IMR-90 (cell line): ENCODE measurements around the gene HAO2. TPM values are rescaled to one million over a fixed set of nuclear protein-coding genes. Genes with fewer than 3 reads are reported as not detected.

ENCODE experiments used
- ATAC-seq: fragments of 200-7000 bp; cut with Tn5 transposase; 2 replicates; pipeline ENCODE4 v1.9.1; 2020; ENCODE audit warnings: low read depth, mild to moderate bottlenecking, moderate library complexity
- BruUV-seq: library from RNA; stranded (reverse); fragments of 400-500 nt; replicated peaks from 2 replicates; lab custom pipeline; 2021; lab: Mats Ljungman, UMichigan
- CTCF ChIA-PET: fragments of 300-600 bp; formaldehyde crosslinking; extraction: SDS; loops from one replicate; lab custom pipeline; 2021; ENCODE audit warnings: antibody characterized with exemption; lab: Yijun Ruan, JAX
- POLR2A ChIA-PET: fragments of 300-600 bp; sonication (Branson Sonifier 250); formaldehyde crosslinking; loops from one replicate; lab custom pipeline; 2022; ENCODE audit warnings: antibody characterized with exemption; ENCODE audit not compliant: unreplicated experiment; lab: Charles Lee
- DNase-seq: peaks from one replicate; pipeline ENCODE4 v3.0.0; 2013
- H2AFZ ChIP-seq: replicated peaks from 2 replicates; pipeline ENCODE3; 2013; ENCODE audit warnings: low read length, mild to moderate bottlenecking; ENCODE audit not compliant: poor library complexity
- H2AK5ac ChIP-seq: 2 replicates; pipeline ENCODE4 v1.6.1; 2013; ENCODE audit warnings: low read depth, low read length, inconsistent platforms
- H2AK9ac ChIP-seq: replicated peaks from 2 replicates; pipeline ENCODE3; 2013; ENCODE audit warnings: mild to moderate bottlenecking, low read depth, low read length, moderate library complexity; ENCODE audit not compliant: poor library complexity
- H2BK120ac ChIP-seq: 2 replicates; pipeline ENCODE4 v1.6.1; 2013; ENCODE audit warnings: low read depth, low read length, inconsistent platforms
- H2BK15ac ChIP-seq: 3 replicates; pipeline ENCODE4 v1.6.1; 2013; ENCODE audit warnings: low read depth, low read length, inconsistent platforms
- H2BK20ac ChIP-seq: 2 replicates; pipeline ENCODE4 v1.6.1; 2013; ENCODE audit warnings: low read depth, mild to moderate bottlenecking, inconsistent platforms, low read length, moderate library complexity
- H2BK5ac ChIP-seq: 2 replicates; pipeline ENCODE4 v1.6.1; 2013; ENCODE audit warnings: mild to moderate bottlenecking, low read depth, low read length, inconsistent platforms; ENCODE audit not compliant: poor library complexity, severe bottlenecking
- H3K14ac ChIP-seq: replicated peaks from 2 replicates; pipeline ENCODE4 v1.6.1; 2013; ENCODE audit warnings: low read depth, low read length, inconsistent platforms
- H3K18ac ChIP-seq: 2 replicates; pipeline ENCODE4 v1.6.1; 2013; ENCODE audit warnings: low read depth, low read length, control low read depth
- H3K23ac ChIP-seq: 2 replicates; pipeline ENCODE4 v1.6.1; 2013; ENCODE audit warnings: low read depth, low read length, inconsistent platforms
- H3K27ac ChIP-seq: 2 replicates; pipeline ENCODE4 v1.5.1; 2013; ENCODE audit warnings: mild to moderate bottlenecking, control low read depth, low read length; ENCODE audit not compliant: insufficient read depth
- H3K27me3 ChIP-seq: 2 replicates; pipeline ENCODE4 v1.6.1; 2013; ENCODE audit warnings: low read length; ENCODE audit not compliant: control insufficient read depth, insufficient read depth
- H3K36me3 ChIP-seq: 2 replicates; pipeline ENCODE4 v1.6.1; 2013; ENCODE audit warnings: low read length, mixed read lengths; ENCODE audit not compliant: control insufficient read depth, insufficient read depth
- H3K4ac ChIP-seq: 2 replicates; pipeline ENCODE4 v1.6.1; 2013; ENCODE audit warnings: low read depth, low read length, inconsistent platforms
- H3K4me1 ChIP-seq: 2 replicates; pipeline ENCODE4 v1.6.1; 2013; ENCODE audit warnings: low read length, mixed read lengths; ENCODE audit not compliant: control insufficient read depth, insufficient read depth
- H3K4me2 ChIP-seq: 2 replicates; pipeline ENCODE4 v1.6.1; 2013; ENCODE audit warnings: low read depth, mild to moderate bottlenecking, control low read depth, low read length, moderate library complexity
- H3K4me3 ChIP-seq: 2 replicates; pipeline ENCODE4 v1.5.1; 2013; ENCODE audit warnings: low read depth, mild to moderate bottlenecking, control low read depth, low read length, moderate library complexity; ENCODE audit not compliant: insufficient read depth
- H3K56ac ChIP-seq: 2 replicates; pipeline ENCODE4 v1.6.1; 2013; ENCODE audit warnings: low read length, inconsistent platforms; ENCODE audit not compliant: insufficient read depth; ENCODE audit errors: extremely low read depth
- H3K79me1 ChIP-seq, 2 experiments: 2 replicates each; pipeline ENCODE4 v1.6.1; 2013; ENCODE audit warnings: low read length in 2 of 2, inconsistent platforms in 1 of 2, low read depth in 1 of 2
- H3K9ac ChIP-seq: 2 replicates; pipeline ENCODE4 v1.6.1; 2013; ENCODE audit warnings: low read depth, low read length, control low read depth
- H3K9me1 ChIP-seq: 2 replicates; pipeline ENCODE4 v1.6.1; 2013; ENCODE audit warnings: low read length, inconsistent platforms; ENCODE audit not compliant: insufficient read depth
- H3K9me3 ChIP-seq: 2 replicates; pipeline ENCODE4 v1.6.1; 2013; ENCODE audit warnings: low read length; ENCODE audit not compliant: control insufficient read depth, insufficient read depth
- H4K20me1 ChIP-seq: 2 replicates; pipeline ENCODE4 v1.6.1; 2013; ENCODE audit warnings: low read length, inconsistent platforms; ENCODE audit not compliant: insufficient read depth
- H4K5ac ChIP-seq: 2 replicates; pipeline ENCODE4 v1.6.1; 2013; ENCODE audit warnings: mild to moderate bottlenecking, low read depth, low read length, control low read depth
- H4K8ac ChIP-seq, 2 experiments: 2 replicates each; pipeline ENCODE4 v1.6.1; 2013; ENCODE audit warnings: low read depth in 2 of 2, low read length in 2 of 2, control low read depth in 1 of 2, inconsistent platforms in 1 of 2
- H4K91ac ChIP-seq: 2 replicates; pipeline ENCODE4 v1.6.1; 2013; ENCODE audit warnings: low read depth, low read length, inconsistent platforms; ENCODE audit not compliant: insufficient read depth
- BHLHE40 ChIP-seq: fragments of 150-350 bp; IDR thresholded peaks from 2 replicates; pipeline ENCODE4 v1.6.1; 2016; ENCODE audit warnings: mild to moderate bottlenecking, low read depth, low read length
- CEBPB ChIP-seq: IDR thresholded peaks from 2 replicates; pipeline ENCODE4 v1.6.1; 2012; ENCODE audit warnings: low read depth, low read length, improper control_type of control experiment
- CHD1 ChIP-seq: IDR thresholded peaks from 2 replicates; pipeline ENCODE4 v1.6.1; 2012; ENCODE audit warnings: low read depth, low read length, improper control_type of control experiment
- CTCF ChIP-seq: conservative IDR thresholded peaks from 2 replicates; pipeline ENCODE4 v1.5.1; 2012; ENCODE audit warnings: mild to moderate bottlenecking, low read depth, low read length, improper control_type of control experiment
- ELK1 ChIP-seq: fragments of 150-350 bp; IDR thresholded peaks from 2 replicates; pipeline ENCODE4 v1.6.1; 2016; ENCODE audit warnings: low read depth, mild to moderate bottlenecking, low read length, moderate library complexity, borderline replicate concordance
- FOS ChIP-seq: fragments of 150-350 bp; IDR thresholded peaks from 2 replicates; pipeline ENCODE4 v1.6.1; 2016; ENCODE audit warnings: low read depth, low read length
- MAFK ChIP-seq: IDR thresholded peaks from 2 replicates; pipeline ENCODE4 v1.6.1; 2012; ENCODE audit warnings: low read depth, low read length, improper control_type of control experiment
- MAZ ChIP-seq: IDR thresholded peaks from 2 replicates; pipeline ENCODE4 v1.6.1; 2012; ENCODE audit warnings: low read depth, mild to moderate bottlenecking, low read length, improper control_type of control experiment, moderate library complexity, borderline replicate concordance
- NFE2L2 ChIP-seq: fragments of 150-350 bp; IDR thresholded peaks from 2 replicates; pipeline ENCODE4 v1.6.1; 2016; ENCODE audit warnings: low read depth, mild to moderate bottlenecking, low read length
- RCOR1 ChIP-seq: IDR thresholded peaks from 2 replicates; pipeline ENCODE4 v1.6.1; 2012; ENCODE audit warnings: mild to moderate bottlenecking, low read length, improper control_type of control experiment; ENCODE audit not compliant: insufficient replicate concordance
- RFX5 ChIP-seq: IDR thresholded peaks from 2 replicates; pipeline ENCODE4 v1.8.0; 2012; ENCODE audit warnings: low read depth, mild to moderate bottlenecking, low read length, moderate library complexity
- dilution Hi-C: fragments of 300-500 bp; cut with HindIII; formaldehyde crosslinking; loops from one replicate; pipeline ENCODE4 v1.14.3; 2018; ENCODE audit warnings: low sequenced_read_pairs; ENCODE audit not compliant: unreplicated experiment
- in situ Hi-C: fragments of 300-500 bp; cut with MboI; formaldehyde crosslinking; loops from 3 replicates; pipeline ENCODE4 v1.14.3; 2019; ENCODE audit warnings: low sequenced_read_pairs, inconsistent platforms, mixed read lengths
- intact Hi-C: fragments of 100-400 bp; cut with micrococcal nuclease; formaldehyde crosslinking; loops from 2 replicates; pipeline ENCODE4 v1.10.0; 2022
- polyA plus RNA-seq, 3 experiments: library from polyadenylated mRNA; depleted of rRNA; stranded (reverse); fragments of >200 nt; gene quantifications; 2 replicates each; pipeline ENCODE4 v1.2.3, GENCODE V29; 2012; ENCODE audit warnings: low replicate concordance in 1 of 3
- total RNA-seq: library from RNA; depleted of rRNA; stranded (reverse); fragments of >200 nt; gene quantifications from 2 replicates; pipeline ENCODE4 v1.2.3, GENCODE V29; 2012

The HAO2 gene
- total and polyA plus RNA-seq, 2 of the 4 experiments (the other 2 are of a cell fraction): not detected

GRCh38 chr1:119420638-119421037, 52.1 kb downstream of the HAO2 start:
- Histone ChIP-seq H3K23ac (no peak overlapping the region), H2BK20ac (no peak overlapping the region), H3K14ac (no peak overlapping the region), H3K18ac (no peak overlapping the region), H3K9ac (no peak overlapping the region), H4K91ac (no peak overlapping the region), H4K20me1 (no peaks in the 10 kb centered on the region), H3K9me3 (no peaks in the 10 kb centered on the region), H3K56ac (no peak overlapping the region), H3K4me1 (no peaks in the 10 kb centered on the region), H2AFZ (no peak overlapping the region), H2BK5ac (no peak overlapping the region), H3K27me3 (no peaks in the 10 kb centered on the region), H3K79me1 (no peaks in the 10 kb centered on the region), H3K36me3 (no peaks in the 10 kb centered on the region), H2BK120ac (no peak overlapping the region), H3K4me3 (no peak overlapping the region), H2AK9ac (no peak overlapping the region), H2AK5ac (no peak overlapping the region), H4K8ac (no peak overlapping the region), H3K4ac (no peak overlapping the region), H3K27ac (no peak overlapping the region), H2BK15ac (no peak overlapping the region), H4K5ac (no peak overlapping the region), H3K9me1 (no peaks in the 10 kb centered on the region), H3K4me2 (no peak overlapping the region)
- DNase-seq: no peak
- ChIA-PET CTCF (no interaction called here), POLR2A (no interaction called here)
- dilution Hi-C loops: no loop called here
- in situ Hi-C loops: no loop called here
- BruUV-seq: no TSS peak
- TF ChIP-seq RCOR1: no peak
- TF ChIP-seq CHD1: no peak
- TF ChIP-seq NFE2L2: no peak
- no peak for TF ChIP-seq FOS
- no peak for TF ChIP-seq MAFK
- no peak for TF ChIP-seq ELK1
- no peak for TF ChIP-seq CEBPB
- no peak for TF ChIP-seq RFX5
- TF ChIP-seq BHLHE40: no peak
- no peak for TF ChIP-seq CTCF
- no peak for TF ChIP-seq MAZ
- intact Hi-C loops: no loop called here
- ATAC-seq: no peak
